Calu3 (cell line): Measurements from ENCODE around the gene TTC17. TPM values are rescaled to one million over a fixed set of nuclear protein-coding genes. Genes with fewer than 3 reads are reported as not detected.

Experiments
- BruUV-seq: library from RNA; stranded (reverse); fragments of 400-500 nt; replicated peaks from 2 replicates; lab custom pipeline; 2021; lab: Mats Ljungman, UMichigan
- CTCF ChIA-PET: fragments of 300-600 bp; sonication (Branson Sonifier 250); formaldehyde crosslinking; loops from one replicate; lab custom pipeline; 2022; ENCODE audit warnings: antibody characterized with exemption; lab: Charles Lee
- DNase-seq: peaks from one replicate; pipeline ENCODE4 v3.0.0; 2022
- H3K27ac Mint-ChIP-seq: one replicate; pipeline ENCODE4 v1.8.0; 2022; ENCODE audit warnings: mixed read lengths; ENCODE audit not compliant: unreplicated experiment
- H3K27me3 Mint-ChIP-seq: one replicate; pipeline ENCODE4 v1.8.0; 2022; ENCODE audit warnings: mixed read lengths; ENCODE audit not compliant: unreplicated experiment
- H3K36me3 Mint-ChIP-seq: one replicate; pipeline ENCODE4 v1.8.0; 2022; ENCODE audit warnings: mild to moderate bottlenecking, moderate library complexity, mixed read lengths; ENCODE audit not compliant: insufficient read depth, unreplicated experiment
- H3K4me1 Mint-ChIP-seq: one replicate; pipeline ENCODE4 v1.8.0; 2022; ENCODE audit warnings: mild to moderate bottlenecking, low read depth, mixed read lengths; ENCODE audit not compliant: unreplicated experiment
- H3K4me3 Mint-ChIP-seq: one replicate; pipeline ENCODE4 v1.8.0; 2022; ENCODE audit warnings: mild to moderate bottlenecking, low read depth, moderate library complexity, mixed read lengths; ENCODE audit not compliant: unreplicated experiment
- H3K9me3 Mint-ChIP-seq: one replicate; pipeline ENCODE4 v1.8.0; 2022; ENCODE audit warnings: low read depth, mixed read lengths; ENCODE audit not compliant: unreplicated experiment
- intact Hi-C: fragments of 100-400 bp; cut with micrococcal nuclease; formaldehyde crosslinking; loops from one replicate; pipeline ENCODE4 v1.10.0; 2022; ENCODE audit not compliant: unreplicated experiment
- total RNA-seq: library from RNA; stranded (reverse); gene quantifications from 2 replicates; pipeline ENCODE4 v1.2.3, GENCODE V29; 2022
- TF ChIP-seq, protein P1 (sequence below): fragments of 200-600 bp; IDR thresholded peaks from one replicate; pipeline ENCODE4 v1.8.0; 2022; ENCODE audit warnings: antibody characterized with exemption; ENCODE audit not compliant: unreplicated experiment

TTC17 gene
- total RNA-seq, 1 experiment from 2014 or later: 77.7 TPM

DNA sequence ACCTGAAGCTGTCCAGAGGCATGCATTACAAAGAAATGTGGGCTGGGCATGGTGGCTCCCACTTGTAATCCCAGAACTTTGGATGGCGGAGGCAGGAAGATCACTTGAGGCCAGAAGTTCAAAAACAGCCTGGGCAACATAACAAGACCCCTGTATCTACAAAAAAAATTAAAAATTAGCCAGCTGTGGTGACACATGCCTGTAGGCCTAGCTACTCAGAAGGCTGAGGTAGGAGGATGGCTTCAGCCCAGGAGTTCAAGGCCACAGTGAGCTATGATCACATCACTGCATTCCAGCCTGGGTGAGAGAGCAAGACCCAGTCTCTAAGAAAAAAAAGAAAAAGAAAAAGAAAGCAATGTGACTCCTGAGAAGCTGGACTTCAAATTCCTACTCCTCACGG, 183.3 kb downstream of the TTC17 start:
- intact Hi-C loops: no loop called here
- BruUV-seq: no TSS peak

DNA sequence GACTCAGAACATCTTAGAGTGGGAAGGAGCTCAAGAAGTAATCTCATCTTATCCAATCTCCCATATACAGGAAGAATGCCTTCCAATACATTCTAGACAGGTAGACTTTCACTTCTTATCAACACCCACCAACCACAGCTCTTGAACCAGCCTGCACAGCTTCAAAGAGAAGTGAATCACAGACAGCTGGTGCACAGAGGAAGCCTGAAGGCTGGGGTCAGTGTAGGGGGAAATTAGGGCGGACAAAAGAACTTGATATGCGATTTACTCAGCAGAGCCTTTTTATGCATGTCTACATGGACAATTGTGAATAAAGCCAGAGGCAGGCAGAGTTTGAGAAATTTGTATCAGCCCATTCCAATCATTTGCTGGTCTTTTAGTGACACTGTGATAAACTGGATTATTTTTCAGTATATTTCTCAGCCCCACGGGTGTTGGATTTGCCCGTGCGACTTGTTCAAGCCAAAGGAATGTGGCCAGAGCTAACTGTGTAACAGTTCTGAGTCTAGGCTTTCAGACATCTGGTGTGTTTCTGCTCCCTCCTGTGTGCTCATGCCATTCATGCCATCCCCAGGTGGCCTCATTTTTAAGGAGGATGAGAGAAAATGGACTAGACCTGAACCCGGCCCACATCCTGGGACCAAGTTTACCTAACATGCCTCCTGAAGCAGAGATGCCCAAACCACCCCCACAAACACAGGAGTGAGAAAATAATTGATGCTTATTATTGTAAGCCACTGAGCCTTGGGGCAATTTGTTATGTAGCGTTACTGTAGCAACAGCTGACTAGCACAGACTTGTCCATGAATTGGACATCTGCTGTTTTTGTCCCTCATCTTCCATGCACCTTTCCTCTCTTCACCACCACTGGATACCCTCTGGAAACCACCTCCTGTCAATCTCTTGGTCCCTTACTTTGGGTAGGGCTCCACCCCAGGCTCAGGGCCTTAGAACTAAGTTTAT, 184.3 kb downstream of the TTC17 start:
- BruUV-seq: no TSS peak
- CTCF ChIA-PET: no interaction called here
- Mint-ChIP-seq H3K4me3 (no peak overlapping the region), H3K4me1 (no peaks in the 10 kb centered on the region), H3K27ac (no peak overlapping the region), H3K27me3 (peaks cover 79% of the 10 kb centered on the region), H3K9me3 (peaks cover 2% of the 10 kb centered on the region), H3K36me3 (no peaks in the 10 kb centered on the region)
- no peak for DNase-seq
- intact Hi-C loops: no loop called here
- TF ChIP-seq, protein P1, sequence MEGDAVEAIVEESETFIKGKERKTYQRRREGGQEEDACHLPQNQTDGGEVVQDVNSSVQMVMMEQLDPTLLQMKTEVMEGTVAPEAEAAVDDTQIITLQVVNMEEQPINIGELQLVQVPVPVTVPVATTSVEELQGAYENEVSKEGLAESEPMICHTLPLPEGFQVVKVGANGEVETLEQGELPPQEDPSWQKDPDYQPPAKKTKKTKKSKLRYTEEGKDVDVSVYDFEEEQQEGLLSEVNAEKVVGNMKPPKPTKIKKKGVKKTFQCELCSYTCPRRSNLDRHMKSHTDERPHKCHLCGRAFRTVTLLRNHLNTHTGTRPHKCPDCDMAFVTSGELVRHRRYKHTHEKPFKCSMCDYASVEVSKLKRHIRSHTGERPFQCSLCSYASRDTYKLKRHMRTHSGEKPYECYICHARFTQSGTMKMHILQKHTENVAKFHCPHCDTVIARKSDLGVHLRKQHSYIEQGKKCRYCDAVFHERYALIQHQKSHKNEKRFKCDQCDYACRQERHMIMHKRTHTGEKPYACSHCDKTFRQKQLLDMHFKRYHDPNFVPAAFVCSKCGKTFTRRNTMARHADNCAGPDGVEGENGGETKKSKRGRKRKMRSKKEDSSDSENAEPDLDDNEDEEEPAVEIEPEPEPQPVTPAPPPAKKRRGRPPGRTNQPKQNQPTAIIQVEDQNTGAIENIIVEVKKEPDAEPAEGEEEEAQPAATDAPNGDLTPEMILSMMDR: no peak

More for the DNA sequence above, 183.3 kb downstream of the TTC17 start:
- Mint-ChIP-seq H3K27ac (no peak overlapping the region), H3K27me3 (peaks cover 82% of the 10 kb centered on the region), H3K36me3 (no peaks in the 10 kb centered on the region), H3K4me3 (no peak overlapping the region), H3K4me1 (no peaks in the 10 kb centered on the region), H3K9me3 (peaks cover 2% of the 10 kb centered on the region)
- DNase-seq: no peak
- TF ChIP-seq, protein P1: no peak
- CTCF ChIA-PET: no interaction called here

Other genes starting within 250 kb of the TTC17 start
- gene API5, start 46.9 kb upstream of the TTC17 start, total RNA-seq: 114 and 117 TPM in 2 replicates